GM21786 (cell line): Measurements from ENCODE around the gene ROR2.

ENCODE experiments used
- ATAC-seq: cut with Tn5 transposase; IDR thresholded peaks from one replicate; pipeline ENCODE4 v1.9.1; 2021; ENCODE audit not compliant: unreplicated experiment

The ROR2 gene

DNA sequence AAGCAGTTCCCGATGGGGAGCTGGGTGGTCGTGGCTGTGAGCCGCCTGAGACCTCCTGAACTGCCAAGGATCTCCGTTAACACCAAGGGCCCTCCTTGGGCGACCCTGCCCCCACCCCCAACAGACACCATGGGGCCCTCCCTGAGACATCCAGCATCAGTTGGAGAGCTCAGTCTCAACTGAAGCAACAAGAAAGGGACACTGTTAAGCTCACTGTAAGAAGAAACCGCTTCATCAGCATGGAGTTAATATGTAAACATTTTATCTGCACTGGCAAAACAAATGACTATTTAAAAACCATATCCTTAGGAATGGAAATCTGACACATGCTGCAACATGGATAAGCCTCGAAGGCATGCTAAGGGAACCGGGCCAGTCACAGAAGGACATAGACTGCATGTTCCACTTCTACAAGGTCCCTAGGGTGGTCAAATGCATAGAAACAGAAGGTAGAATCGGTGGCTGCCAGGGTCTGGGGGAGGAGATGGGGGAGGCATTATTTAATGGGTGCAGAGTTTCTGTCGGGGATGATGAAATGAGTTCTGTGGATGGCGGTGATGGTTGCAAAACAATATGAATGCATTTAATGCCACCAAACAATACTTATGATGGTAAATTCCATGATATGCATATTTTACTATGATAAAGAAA, 47.4 kb downstream of the ROR2 start:
- ATAC-seq: no peak

DNA sequence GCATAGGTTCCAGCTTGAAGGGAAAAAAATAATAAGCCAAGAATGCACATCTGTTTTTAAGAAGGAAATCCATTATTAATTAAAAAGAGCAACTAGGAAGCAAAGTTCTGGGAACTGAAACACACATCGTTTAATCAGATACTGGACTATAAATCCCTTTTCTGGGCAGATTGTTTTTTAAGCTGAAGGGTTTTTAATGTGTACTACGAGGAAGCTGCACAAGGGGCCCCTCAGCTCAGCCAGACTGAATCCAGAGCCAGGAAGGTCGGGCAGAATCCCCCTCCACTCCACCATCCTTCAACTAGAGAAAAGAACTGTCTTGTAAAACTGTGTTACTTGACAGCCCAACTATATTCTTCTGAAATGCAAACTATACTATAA, 49.2 kb downstream of the ROR2 start:
- ATAC-seq: no peak

DNA sequence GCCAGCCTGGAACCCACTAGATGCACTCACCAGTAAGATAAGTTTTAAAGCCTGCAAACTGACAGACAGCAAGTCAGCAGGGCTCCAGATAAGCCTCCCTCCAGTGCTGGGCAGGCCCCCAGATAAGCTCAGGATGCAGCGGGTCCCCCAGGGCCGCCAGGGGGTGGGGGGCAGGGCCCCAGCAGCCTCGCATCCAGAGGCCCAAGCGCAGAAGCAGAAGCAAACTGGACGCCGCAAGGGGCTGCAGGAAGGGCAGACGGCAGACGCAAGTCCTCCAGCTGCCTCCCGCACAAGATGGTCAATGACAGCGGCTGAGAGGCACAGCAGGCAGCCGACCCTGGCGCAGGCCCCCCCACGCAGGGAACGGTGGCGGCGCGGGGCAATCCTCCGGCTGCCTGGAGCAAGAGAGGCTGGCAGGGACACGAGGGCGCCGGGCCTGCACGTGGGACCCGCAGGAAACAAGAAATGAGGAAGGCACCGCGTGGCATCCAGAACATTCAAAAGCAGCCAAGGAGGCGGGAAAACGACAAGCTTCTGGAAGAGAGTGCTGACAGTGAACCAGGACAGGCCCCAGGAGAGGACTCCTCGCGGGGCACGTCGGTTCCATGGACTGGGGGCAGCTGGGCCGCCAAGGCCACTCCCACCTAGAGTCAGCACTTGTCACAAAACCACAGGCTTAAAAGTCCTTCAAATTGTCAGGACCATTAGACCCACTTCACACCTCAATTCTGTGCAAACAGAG, 49.8 kb downstream of the ROR2 start:
- no peak for ATAC-seq

DNA sequence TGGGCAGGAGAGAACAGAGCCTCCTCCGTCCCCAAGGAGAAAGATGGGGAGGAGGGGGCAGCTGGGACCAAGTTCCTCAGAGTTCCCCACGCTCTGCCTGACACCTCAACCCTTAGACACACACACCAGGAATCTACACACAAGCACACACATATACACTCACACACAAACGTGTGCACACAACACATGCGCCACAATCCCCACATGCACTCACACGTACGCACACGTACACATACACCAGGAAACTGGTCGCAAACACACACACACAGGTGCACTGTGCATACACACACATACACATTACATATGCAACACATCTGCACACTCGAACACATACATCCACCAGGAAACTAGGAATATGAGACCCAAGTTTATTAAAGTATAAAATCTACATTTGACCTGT, 50.4 kb downstream of the ROR2 start:
- no peak for ATAC-seq

DNA sequence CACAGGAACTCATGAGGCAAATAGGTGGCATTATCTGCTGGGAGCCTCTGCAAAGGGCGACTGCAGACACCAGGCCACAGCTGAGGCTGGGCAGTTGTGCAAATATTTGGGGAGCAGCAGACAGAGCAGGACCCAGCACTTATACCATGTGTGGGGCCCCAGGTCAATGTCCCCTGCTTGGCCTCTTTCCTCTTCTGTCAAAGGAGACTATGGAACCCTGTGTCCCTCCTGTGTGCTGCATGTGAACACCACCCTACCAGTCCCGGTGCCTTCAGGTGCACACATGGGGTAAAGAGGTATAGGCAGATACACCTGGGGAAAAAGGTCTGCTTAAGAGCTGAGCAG, 50.8 kb downstream of the ROR2 start:
- no peak for ATAC-seq

DNA sequence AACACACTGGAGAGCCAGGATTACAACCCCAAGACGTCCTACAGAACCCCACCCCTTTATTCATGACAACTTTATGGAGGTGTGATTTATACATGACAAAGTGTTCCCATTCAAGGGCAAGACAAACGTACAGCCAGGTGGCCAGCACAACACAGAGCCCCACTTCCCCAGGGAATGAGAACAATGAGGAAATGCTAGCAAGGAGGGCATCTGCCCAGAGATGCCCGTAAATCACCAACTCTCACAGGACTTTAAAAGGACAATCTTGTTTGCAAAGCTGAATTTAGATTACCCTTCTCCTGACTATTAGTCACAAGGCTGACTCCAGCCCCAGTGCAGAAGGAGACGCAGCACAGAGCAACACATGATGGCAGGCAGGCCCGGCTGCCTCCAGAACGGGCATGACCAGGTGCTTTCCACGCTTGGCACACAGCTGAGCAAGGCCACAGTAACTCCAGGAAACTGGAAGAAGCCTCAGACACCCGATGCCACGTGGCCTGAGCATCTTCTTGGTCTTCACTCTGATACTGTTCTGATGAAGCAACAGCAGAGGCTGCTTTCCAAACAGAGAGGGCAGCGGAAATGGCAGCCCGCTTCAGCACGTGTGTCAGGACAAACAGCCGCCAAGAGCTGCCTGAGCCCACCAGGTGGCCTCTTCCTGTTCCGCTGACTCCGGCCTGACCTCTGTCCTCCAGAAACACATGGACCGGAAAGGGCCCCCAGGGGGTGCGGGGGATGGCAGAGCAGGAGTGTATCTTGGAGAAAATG, 51.4 kb downstream of the ROR2 start:
- ATAC-seq: no peak

DNA sequence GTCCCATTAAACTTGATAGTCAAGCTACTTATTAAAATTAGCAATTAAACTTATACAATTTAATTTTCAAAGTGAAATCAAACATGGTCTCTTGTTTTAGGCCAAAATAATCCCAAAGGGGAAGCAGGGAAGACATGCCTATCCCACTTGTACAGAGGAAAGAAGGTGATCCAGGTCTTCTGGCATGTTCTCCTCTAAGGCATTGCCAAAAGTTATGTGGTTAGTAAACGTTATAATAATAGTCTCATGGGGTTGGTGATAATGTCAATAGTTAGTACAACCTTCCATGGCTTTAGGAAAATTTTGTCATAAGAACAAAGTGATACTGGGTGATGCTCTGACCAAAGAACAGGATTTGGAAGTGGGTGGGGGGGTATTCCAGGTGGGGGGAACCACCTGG, 52.8 kb downstream of the ROR2 start:
- ATAC-seq: no peak

DNA sequence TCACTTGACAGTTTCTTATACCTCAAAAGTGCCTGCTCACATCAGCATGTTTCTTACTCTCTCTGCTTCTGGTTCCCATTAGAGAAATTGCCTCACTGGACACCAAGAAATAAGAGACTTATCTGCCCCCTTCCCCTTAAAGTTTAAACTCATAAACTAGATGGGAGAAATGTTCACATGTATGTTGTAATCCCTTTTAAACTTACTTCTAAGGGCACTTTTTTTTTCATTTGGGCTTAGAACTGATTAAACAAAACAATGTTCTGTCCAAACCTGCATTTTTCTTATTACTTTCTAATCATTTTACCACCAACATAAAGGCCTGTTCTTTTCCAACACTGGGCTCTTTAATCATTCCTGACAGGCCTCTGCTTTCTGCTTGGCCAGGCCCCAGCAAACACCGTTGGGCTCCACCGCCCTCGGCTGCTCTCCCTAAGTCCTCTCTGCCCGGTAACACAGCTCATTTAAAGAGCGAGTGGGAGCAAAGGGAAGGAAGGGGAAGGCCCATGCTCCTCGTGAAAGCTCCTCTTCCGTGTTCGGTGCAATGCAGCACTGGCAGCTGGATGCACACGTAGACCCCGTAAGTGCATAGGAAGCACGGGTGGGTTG, 53.4 kb downstream of the ROR2 start:
- ATAC-seq: no peak

DNA sequence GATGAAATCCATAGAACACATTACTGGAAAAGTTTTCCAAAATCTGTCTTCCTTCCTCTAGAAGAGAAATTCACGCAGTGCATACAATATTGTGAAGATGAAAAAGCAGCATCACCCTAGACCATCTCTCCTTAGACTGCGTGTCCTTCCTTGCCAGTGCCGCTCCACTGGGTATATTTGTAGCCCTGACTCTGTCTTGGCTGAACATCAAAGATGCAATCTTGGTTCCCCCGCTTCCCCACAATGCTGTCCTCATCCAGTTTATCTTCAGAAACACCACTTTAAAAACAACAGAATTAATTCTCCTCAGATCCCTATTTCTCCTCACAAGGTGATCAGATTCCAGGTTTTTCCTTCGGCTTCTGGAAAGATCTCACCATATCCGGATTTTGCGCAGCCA, 53.9 kb downstream of the ROR2 start:
- ATAC-seq: no peak

DNA sequence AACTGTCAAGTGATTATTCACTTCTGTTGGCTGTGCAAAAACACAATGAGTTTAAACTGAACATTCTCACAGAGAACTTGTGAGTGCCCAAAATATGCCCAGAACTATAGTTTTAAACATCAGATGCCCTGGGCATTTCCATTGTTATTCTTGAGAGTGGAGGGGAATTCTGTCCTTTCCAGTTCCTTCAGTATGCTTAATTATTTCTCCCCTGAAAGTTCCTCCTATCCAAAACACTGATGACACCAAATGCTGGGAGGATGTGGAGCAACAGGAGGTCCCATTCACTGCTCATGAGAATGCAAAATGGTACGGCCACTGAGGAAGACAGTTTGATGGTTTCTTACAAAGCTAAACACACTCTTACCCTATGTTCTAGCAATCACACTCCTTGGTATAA, 55.5 kb downstream of the ROR2 start:
- ATAC-seq: no peak

DNA sequence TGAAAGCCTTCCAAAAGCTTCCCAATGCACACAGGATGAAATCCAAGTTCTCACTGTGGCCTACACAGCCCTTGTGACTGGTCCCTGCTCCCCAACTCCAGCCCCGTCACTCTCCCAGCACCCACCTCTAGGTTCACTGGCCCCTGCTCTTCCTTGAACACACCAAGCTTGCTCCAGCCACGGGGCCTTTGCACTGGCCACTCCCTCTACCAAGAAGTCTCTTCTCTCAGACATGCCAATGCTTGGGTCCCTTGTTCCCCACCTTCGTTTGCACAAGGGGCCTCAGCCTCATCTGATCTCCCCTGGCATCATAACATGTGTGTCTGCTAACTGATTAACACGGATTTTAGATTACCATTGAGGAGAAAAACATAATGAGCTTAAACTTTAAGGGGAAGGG, 56.0 kb downstream of the ROR2 start:
- no peak for ATAC-seq

DNA sequence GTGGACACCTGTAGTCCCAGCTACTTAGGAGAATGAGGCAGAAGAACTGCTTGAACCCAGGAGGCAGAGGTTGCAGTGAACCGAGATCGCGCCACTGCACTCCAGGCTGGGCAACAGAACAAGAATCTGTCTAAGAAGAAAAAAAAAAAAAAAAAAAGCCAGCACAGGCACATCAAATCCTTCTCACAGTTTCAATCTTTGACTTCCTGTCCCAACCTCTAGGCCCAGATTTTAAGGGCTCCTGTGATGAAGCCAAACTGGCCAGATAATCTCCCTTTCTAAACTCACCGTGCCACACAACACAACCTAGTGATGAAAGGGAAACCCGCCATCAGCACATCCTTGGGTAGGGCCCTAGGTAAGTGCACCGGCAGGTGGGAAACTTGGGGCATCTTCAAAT, 58.1 kb downstream of the ROR2 start:
- ATAC-seq: no peak

DNA sequence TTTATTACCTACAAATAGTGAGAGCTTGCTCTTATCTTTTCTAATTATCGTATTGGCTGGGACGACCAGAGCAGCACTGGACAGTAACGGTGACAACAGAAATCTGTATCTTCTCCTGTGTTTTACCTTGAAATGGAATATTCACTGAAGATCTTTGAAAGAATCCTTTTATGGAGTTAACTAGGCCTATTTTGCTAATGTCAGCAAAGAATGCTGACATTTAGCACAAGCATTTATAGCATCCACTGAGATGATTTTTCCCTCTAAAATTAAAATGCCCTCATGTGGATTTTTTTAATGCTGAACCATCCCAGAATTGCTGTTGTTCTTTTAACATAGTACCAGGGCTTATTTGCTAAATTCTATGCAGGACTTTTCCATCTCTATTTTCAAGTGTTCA, 59.4 kb downstream of the ROR2 start:
- no peak for ATAC-seq

DNA sequence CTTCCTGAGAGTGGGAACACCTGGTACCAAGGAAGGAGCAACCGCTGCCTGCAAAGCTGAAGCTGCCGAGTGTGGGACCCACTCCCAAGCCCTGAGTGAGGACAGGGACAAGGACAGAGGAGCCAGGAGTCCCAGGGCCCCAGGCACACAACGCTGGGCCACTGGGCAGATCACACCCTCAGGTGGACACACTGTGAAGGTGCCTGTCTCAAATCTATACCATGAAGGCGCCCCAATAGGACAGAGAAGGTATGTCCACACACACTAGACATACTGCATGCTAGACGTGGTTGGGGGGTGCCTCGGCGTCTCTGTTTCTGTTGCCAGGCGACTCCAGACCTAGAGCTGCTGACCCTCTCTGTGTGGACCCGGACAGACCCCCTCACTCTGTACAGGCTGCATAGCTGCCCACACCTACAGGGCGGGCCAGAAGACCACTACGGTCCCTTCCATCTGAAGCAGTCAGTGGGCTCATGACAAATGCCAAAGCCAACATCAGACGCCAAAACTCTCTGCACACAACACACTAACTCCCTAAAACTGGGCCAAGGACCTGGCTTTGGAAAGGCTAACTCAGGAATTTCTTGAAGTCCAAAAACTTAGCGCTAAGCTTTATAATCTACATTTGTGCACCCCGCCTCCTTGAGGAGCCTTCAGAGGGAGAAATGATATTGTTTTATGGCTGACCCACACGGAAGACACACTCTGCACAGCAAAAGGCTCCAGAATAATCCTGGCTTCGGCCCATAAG, 60.7 kb downstream of the ROR2 start:
- no peak for ATAC-seq

DNA sequence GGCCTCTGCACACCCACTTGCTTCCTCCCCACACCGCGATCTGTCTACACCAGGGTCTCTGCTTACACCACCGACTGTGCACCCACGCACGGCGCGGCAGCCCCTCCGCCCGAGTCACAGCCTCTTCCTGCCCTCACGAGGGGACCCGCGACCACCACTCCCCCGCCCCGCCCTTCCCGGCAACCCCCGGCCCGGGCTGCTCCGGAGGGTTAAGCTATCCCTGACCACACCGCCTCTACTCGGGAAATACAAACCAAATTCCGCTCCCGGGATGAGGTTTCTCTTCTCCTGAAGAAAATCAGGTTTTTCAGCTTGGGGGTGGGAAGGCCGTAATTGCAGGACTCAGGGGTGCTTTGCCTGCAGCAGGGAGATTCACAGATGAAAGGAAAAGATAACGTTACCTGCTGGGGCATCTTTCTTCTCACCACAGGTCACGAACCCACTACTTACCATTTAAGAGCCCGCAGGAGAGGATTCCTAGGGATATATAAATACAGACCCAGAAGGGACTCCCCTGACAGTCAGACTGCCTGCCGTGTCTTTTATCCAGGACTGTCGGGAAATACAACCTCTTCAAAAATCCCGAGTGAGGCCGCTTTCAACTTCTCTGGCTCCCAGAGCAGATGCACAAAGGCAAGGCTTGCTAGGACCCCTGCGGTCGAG, 63.5 kb downstream of the ROR2 start:
- ATAC-seq: no peak

DNA sequence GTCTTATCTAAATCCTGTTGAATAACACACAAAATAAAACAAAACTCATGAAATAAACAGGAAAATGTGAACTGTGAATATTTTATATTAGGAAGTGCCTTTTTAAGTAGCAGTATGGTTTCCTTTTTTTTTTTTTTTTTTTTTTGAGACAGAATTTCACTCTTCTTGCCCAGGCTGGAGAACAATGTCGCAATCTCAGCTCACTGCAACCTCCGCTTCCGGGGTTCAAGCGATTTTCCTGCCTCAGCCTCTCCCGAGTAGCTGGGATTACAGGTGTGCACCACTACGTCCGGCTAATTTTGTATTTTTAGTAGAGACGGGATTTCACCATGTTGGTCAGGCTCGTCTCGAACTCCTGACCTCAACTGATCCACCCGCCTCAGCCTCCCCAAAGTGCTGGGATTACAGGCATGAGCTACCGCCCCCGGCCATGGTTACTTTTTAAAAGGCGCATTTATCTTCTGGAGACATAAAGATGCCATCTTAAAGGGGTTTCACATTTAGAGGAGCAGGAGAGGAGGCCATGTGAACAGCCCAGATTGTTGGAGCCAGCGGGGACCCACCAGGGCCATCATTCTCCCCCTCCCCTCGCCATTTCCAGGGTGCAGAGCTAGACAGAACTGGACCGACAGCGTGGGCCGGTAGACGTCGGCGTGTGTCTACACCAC, 64.1 kb downstream of the ROR2 start:
- no peak for ATAC-seq

DNA sequence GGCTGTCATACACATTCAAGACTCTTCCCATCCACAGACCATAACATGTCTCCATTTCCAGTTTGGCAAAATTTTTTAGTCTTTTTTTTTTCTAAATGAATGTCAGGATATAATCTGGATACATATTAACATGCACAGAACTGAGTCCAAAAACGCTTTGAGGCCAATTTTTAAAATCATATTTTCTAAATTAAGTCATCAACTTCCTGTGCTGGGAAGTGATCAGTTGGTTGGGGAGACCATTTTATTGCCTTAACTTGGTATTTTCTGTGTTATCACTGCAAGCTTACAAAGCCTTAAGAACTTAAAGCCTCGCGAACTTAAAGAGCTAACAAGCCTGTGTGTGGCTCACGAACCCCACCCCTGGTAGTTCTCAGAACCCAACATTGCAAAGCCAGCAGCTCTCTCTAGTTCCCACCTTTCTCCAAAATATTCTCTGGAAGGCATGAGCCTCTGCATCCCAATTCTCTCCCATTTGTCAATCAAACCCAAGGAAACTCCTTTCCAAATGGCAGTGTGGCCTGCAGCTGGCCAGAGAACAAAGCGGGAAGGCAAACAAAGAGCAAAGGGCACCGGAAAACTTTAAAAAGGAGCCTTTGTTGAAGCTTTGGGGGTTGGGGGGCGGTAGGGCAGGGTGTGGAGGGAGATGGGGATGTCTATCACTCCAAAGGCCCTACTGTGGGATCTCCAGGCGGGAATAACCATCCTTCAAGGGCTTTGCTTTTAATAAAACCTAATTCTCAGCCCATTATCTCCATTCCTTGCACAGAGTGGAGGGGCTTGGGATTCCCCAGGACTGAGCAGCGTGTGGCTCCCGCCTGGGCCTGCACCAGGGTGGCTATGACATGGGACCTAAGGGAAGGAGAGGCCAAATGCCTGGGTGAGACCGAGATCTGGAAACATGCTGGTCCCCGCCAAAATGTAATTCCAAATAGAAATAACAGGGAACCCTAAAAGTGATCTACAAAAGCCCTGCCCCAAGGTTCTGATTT, 65.0 kb downstream of the ROR2 start:
- no peak for ATAC-seq

DNA sequence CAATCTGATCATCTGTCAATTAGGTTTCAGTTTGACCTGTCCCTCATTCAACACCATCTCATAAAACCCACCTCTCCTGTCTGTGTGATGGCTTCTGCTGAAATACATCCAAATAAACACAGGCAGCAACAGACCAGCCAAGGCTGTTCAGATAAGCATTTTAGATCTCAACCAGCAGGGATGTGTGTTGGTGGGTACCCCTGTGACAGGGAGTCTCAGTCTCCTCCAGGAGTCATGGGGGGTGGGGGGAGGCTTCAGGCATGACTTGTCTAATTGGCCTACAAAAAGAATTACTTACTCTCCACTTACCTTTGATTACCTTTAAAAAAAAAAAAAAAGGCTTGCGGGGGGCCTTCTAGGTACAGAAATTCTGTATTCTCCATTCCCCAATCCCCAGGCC, 65.9 kb downstream of the ROR2 start:
- ATAC-seq: no peak

DNA sequence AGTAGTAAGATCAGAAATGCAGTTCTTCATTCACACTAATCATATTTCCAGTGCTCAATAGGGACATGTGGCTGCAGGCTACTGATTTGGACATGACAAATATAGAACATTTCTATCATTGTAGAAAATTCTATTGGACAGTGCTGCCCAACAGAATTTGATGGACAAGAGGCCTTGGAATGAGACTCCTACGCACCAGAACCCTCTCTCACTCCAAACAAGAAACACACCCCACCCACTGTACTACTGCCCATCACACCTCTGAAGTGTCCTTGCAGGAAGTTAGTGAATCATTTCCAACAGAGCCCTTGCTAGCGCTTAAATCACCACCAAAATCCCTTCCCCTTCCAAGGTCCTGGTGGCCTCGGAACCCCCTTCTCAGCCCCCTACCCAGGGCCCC, 66.5 kb downstream of the ROR2 start:
- no peak for ATAC-seq
